HPDE6-E6E7 (cell line): ENCODE measurements around the gene EDARADD.
"Not testable (repeated sequence)": the region's sequence is repeated elsewhere in the genome, so short reads cannot be mapped to it uniquely, and the experiment has no call there.

Experiments used
- DNase-seq: peaks from one replicate; pipeline ENCODE4 v3.0.0; 2011; ENCODE audit warnings: missing footprints; ENCODE audit errors: extremely low spot score

Gene EDARADD

DNA sequence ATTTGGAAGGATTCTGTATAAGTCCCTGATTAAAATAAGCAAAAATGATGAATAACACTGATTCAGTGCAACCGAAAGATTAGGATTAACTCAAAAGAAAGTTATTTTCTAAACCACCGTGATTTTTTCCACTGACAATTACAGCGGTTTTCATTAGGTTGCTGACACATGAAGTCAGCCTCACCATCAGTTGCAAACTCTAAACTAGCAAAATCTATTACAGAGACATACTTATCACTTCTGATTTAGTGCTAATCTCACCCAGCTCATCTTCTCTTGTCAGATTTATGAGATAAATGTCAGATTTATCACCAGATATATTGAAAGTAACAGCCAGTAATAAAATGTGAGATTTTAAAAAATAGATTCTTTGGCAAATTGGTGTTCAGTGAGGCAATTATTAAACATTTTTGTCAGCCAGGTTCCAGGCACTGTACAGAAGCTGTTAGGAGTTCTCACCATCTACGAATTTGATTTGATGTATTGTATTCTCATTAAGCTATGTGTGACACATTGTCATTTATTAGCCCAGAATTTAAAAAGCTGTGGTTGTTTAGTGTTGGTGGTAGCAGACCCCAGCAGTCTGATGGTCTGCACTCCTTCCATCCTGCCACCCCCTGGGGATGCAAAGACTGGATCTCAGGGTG is 92.4 kb downstream of the EDARADD start:
- no peak for DNase-seq

DNA sequence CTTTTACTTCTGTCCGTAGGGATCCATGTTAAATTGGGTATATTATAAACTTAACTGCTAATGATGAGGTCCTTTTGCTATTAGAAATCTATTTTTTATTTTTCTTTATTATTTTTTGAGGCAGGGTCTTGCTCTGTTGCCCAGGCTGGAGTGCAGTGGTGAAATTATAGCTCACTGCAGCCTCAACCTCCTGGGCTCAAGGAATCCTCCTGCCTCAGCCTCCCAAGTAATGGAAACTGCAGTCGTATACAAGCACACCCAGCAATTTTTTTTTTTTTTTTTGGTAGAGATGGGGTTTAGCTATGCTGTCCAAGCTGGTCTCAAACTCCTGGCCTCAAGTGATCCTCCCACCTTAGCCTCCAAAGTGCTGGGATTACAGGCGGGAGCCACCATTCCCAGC is 95.1 kb downstream of the EDARADD start:
- DNase-seq = not testable (repeated sequence)

DNA sequence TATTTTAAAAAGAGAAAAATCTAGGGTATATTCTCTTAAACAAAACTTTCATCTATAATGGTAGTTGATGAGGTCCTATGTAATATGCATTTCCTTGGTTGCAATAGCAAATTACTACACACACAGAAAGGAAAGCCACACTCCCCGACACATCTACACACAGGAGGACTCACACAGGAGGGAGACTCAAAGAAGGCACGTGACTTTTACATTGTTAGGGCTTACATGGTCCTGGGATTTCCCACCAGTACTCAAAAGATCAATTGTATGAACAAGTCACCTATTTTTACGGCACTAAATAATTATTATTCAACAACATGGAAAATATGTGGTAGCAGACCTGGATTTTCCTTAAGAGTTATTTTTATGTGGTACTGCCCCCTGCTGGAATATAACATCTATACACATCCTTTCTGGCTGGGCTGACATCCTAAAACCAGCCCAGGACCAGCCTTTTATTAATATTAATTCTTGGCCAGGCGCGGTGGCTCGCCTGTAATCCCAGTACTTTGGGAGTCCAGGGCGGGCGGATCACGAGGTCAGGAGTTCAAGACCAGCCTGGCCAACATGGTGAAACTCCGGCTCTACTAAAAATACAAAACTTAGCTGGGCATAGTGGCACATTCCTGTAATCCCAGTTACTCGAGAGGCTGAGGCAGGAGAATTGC is 95.8 kb downstream of the EDARADD start:
- peak; percentile 56 for DNase-seq

DNA sequence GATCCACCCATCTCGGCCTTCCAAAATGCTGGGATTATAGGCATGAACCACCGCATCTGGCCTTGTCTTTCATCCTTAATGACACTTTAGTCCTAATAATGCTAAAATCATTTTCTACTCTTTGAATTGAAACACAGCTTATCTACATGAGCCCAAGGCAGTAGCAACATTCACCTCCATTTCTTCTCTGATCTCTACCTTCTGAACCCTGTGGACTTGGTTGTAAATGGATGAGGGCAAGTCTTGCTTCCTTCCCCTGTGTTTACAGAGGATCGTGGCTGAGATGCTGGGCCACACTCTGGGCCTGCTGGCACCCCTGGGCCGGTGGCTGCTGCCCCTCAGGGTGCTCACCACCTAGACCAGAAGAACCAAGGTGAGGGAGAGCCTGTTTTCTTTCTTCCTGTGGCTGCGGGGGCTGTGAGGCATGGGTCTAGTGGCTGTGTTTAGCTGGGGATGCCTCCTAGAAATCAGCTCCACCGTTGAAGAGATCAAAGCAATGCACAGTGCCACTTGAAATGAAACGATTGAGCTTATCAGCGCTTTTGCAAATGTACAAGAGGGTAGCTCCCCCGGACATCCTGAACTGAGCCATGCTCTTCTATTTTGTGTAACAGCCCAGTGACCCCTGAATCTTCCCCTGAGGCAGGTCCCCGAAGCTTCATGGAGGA is 97.5 kb downstream of the EDARADD start:
- DNase-seq = no peak

DNA sequence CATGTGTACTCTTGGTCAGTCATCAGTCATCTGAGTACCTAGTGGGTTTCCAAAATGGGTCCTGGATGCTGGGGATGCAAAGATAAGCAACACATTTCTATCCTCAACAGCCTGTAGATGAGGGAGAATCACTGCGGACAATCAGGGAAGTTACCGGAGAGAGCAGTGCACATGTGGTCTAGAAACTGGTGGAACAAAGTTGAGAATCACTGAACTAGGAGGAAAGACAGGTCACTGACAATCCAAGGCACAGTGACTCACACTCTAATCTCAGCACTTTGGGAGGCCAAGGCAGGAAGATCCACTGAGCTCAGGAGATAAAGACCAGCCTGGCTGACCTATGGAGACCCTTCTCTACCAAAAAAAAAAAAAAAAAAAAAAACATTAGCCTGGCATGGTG is 98.3 kb downstream of the EDARADD start:
- no peak for DNase-seq

DNA sequence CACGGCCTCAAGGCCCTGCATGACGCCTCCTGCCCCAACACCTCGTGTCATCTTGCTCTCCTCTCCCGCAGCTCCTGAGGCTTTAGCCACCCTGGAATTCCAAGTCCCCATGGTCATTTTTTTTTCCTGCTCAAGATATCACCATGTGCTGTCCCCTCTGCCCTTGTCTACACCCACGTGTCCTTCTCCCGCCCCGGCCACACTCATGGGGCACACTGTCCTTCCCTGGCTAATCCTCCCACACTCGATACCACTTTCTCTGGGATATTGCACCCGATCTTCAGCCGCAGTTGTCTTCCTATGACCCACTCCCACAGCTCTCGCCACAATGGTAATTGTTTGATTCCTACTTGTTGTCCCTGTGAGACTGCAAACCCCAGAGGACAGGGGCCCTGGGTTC is 100.0 kb downstream of the EDARADD start:
- DNase-seq = no peak

DNA sequence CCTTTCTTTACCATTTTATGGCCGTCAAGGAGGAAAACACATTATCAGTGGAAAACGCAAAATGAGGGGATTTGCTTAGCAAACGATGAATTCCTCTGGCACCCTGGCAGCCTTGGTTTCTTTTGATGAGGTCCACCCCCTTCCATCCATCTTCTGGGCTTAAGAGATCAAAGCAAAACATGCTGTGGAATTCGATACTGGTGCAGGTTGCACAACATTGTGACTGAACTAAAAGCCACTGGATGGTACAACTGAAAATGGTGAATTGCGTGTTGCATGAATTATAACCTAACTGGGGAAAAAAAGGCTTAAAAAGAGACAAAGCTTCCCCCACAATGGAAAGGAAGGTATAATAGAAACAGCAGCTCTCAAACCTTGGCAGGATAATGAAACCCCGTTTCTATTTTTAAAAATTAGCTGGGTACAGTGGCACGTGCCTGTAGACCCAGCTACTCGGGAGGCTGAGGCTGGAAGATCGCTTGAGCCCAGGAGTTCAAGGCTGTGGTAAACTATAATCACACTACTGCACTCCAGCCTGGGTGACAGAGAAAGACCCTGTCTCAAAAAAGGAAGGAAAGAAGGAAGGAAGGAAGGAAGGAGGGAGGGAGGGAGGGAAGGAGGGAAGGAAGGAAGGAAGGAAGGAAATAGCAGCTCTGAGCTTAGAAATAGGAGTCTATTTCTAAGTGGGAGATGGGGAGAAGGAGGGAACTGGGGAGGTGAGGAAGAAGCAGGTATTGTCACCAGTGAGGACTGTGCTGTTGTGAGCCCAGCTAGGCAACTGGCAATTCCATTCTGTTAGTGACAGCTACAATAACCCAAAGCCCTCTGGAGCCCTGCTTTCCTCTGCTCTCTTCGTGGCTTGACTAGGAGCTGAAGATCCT is 100.7 kb downstream of the EDARADD start:
- DNase-seq = no peak

DNA sequence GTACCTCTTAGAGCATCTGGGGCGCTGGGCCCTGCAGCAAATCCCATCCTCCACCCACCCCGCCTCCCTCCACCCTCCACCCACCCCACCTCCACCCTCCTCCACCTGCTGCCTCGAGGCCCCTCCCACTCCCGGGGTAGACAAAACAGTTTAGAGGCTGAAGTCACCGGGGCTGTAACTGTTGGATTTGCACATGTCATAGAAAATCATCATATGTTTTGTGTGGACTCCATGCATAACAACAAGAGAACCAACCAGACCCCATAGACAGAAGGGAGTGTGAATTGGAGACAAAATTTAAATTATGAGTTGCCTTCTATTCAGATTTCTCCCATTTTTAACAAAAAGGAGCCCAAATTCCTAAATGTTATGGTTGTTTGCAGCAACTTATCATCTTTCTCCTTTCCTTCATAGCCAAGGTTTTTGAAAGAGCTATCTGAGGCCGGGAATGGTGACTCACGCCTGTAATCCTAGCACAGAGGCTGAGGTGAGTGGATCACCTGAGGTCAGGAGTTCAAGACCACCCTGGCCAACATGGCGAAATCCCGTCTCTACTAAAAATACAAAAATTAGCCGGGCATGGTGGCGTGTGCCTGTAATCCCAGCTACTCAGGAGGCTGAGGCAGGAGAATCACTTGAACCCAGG is 101.5 kb downstream of the EDARADD start:
- no peak for DNase-seq

DNA sequence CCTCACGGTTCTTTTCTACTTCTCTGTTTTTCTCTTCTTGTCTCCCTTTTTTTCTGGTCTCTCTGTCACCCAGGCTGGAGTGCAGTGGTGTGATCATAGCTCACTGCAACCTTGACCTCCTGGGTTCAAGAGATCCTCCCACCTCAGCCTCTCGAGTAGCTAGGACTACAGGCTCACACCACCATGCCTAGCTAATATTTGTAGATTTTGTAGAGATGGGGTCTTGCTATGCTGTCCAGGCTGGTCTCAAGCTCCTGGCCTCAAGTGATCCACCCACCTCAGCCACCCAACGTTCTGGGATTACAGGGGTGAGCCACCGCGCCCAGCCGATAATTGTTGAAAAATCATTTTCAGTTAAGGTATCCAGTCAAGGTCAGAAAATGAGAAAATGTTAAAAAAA is 103.8 kb downstream of the EDARADD start:
- no peak for DNase-seq

DNA sequence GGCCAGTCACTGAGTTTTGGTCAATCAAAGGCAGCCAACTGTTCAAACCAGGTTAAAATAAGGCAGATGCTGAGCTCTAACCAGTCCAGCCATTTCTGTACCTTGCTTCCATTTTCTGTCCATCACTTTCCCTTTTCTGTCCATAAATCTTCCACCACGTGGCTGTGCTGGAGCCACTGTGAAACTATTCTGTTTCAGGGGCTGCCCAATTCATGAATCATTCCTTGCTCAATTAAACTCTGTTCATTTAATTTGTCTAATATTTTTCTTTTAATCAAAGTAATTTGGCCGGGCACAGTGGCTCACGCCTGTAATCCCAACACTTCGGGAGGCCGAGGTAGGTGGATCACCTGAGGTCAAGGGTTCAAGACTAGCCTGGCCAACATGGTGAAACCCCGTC is 107.0 kb downstream of the EDARADD start:
- DNase-seq = no peak

DNA sequence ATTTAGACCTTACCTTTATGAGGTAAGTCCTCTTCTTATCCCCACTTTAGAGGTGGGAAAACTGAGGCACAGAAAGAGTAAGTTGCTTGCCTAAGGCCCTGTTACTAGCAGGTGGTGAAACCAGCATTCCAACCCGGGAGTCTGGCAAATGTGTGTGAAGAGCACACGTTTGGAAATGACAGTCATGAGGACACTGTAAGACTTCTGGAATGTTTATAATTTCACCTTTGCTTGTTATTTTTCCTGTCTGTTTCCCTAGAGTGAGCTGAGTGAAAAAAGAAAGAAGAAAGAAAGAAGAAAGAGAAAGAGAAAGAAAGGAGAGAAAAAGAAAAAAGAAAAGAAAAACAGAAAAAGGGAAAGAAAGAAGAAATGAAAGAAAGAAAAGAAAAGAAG is 108.5 kb downstream of the EDARADD start:
- DNase-seq = no peak

DNA sequence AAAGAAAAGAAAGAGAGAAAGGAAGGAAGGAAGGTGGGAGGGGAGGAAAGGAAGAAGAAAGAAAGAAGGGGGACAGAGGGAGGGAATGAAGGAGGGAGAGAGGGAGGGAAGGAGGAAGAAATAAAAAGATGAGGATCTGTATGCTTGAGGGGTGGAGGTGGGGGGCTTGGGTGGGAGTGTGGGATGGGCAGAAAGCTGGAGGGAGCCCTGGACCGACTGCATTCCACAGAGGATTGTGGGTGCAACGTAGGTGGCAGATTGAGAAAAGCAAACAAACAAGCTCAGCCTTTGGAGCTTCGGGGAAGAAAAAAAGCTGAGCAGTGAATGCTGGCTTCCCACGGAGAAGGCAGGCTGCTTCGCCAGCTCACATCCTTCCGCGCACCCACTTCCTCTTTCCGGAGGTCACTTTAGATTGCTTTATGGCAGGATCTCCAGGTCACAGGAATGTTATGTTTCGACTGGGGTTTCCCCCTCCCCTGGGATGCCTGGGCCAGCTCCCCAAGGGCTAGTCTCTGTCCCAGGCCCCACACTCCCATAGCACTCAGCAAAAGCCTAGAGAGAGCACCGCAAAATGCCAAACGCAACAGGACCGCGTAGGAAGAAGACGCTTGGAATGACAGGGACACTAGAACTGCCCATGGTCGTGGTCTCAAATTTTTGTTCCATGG is 109.0 kb downstream of the EDARADD start:
- peak; percentile 51 for DNase-seq

DNA sequence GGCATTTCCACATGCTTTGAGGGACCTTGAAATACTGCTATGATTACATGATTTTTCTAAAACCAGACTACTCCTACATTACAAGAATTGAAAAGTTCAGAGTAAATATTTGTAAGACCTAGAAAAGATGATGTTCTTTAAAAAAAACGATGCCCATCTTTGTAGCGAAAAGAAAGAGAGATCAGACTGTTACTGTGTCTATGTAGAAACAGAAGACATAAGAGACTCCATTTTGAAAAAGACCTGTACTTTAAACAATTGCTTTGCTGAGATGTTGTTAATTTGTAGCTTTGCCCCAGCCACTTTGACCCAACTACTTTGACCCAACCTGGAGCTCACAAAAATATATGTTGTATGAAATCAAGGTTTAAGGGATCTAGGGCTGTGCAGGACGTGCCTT is 110.3 kb downstream of the EDARADD start:
- DNase-seq = not testable (repeated sequence)

DNA sequence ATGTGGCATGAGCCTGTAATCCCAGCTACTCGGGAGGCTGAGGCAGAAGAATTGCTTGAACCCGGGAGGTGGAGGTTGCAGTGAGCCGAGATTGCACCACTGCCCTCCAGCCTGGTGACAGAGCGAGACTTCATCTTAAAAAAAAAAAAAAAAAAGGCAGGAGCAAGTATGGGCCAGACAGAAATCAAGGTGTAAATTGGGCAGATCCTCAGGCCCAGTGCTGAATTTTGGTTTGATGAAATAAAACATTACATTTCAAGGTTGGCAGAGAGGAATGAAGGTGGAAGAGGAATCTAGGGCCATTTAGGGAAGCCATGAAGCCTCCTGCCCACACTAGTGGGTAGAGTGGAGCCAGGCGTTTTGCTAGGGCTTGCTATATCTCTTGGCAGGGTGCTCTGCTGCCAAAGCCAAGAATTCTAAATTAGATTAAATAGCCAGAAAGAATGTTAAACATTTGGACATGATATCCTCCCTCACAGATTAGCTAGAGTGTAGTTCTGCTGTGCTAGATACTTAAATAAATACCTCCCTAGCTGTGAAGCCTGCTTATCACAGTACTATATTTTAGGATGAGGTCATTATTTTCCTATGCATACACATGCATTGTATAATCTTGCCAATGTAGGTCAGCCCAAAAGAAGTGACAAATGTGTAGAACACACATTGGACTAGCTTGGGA is 113.1 kb downstream of the EDARADD start:
- DNase-seq = no peak

DNA sequence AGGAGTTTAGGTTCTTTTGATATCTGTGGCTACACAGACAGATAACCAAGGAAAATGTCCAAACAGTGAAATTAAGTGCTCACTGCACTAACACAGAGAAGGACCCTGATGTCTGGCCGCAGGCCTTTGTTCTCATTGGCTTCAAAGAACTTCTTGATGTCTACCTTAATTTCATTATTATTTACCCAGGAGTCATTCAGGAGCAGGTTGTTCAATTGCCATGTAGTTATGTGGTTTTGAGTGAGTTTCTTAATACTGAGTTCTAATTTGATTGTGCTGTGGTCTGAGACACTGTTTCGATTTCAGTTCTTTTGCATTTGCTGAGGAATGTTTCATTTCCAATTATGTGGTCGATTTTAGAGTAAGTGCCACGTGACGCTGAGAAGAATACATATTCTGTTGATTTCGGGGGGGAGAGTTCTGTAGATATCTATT is 114.5 kb downstream of the EDARADD start:
- no peak for DNase-seq

DNA sequence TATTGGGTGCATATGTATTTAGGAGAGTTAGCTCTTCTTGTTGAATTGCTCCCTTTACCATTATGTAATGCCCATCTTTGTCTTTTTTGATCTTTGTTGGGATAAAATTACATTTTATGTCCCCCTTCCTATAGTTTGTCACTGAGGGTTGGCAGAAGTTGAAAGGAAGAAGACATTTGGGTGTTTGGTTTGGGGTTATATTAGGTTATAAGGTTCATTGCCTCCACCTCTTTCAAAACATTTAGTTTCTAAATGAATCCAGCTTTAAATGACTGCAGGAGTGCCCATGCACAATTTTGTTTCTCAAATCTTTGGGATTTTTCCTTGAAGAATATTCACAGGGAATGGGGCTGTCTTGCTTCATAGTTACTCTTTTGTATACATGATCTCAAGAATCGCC is 115.1 kb downstream of the EDARADD start:
- no peak for DNase-seq

DNA sequence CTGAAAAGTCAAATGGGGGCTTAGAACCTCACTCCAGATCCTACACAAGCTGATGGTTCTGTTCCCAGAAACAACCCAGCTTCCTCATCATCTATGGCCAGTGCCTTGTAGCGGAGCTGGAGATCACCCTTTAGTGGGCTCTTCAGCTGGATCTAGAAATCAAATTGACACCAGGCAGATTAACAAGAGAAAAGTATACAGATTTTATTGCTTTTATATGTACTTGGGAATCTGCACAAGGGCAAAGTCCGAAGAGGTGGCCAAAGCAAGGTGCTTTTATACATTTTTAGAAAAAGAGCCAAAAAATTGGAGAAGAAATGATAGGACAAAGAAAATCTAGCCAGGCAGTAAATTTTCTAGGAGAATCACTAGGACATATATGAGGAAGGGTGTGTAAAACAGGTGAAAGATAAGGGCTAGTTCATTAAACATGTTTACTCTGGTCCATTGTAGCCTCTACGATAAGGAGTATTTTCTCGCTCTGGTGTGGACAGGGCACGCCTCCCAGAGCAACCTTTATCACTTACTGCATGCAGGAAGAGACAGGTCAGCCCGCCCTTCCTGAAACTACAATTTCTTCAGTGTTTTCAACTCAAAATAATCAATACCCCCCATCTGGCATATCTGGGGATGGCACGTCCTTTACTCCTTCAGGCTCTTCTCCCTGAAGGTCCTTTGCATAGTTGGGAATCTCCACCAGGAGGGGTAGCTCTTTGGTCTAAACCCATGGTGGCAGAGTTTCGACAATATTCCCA is 115.7 kb downstream of the EDARADD start:
- DNase-seq = no peak

DNA sequence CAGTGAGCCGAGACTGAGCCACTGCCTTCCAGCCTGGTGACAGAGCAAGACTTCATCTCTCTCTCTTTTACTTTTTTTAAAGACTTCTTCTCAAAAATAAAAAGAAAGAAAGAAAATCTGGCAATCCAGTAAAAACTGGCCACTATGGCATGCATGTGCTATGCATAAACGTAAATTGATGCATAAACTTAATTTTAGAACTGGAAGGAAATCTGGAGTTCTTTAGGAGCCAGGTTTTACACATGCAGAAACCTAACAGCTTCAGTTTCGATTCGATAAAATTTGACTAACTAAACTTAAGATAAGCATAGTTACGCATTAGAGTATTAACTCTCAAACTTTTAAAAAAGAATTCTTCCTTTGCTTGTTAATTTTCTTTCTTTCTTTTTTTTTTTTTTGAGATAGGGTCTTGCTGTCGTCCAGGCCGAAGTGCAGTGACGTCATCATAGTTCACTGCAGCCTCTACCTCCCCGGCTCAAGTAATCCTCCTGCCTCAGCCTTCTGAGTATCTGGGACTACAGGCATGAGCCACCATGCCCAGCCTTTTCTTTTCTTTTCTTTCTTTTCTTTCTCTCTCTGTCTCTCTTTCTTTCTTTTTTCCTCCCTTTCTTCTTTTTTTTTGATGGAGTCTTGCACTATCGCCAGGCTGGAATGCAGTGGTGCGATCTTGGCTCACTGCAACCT is 117.8 kb downstream of the EDARADD start:
- no peak for DNase-seq
